NCI-H2081 treated with DMSO at 0.1 percent for 48 hours (cell line): Measurements from ENCODE around the gene CCDC88B.

Experiments used
- DNase-seq: peaks from one replicate; lab custom pipeline; 2025; lab: John Stamatoyannopoulos, UW

CCDC88B gene

DNA sequence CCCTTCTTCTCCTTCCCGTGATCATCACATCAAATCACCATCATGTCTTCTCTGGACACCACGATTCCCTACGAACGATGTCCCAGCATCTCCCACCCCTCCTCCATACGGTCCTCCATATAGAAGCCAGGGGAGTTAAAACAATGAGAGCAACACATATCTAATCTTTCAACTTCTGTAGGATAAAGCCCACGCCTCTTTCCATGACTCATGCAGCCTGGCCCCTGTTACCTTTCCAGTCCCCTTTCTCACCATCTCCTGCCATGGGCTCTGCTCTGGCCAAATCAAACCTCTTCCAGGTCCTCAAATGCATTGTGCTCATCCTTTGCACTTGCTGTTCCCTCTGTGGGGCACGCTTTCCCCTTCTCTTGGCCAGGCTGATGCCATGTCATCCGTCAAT is 42.6 kb downstream of the CCDC88B start:
- DNase-seq = no peak

- DNase-seq = no peak
Measured at GRCh38 chr11:64383580-64383979, 43.6 kb downstream of the CCDC88B start.

DNA sequence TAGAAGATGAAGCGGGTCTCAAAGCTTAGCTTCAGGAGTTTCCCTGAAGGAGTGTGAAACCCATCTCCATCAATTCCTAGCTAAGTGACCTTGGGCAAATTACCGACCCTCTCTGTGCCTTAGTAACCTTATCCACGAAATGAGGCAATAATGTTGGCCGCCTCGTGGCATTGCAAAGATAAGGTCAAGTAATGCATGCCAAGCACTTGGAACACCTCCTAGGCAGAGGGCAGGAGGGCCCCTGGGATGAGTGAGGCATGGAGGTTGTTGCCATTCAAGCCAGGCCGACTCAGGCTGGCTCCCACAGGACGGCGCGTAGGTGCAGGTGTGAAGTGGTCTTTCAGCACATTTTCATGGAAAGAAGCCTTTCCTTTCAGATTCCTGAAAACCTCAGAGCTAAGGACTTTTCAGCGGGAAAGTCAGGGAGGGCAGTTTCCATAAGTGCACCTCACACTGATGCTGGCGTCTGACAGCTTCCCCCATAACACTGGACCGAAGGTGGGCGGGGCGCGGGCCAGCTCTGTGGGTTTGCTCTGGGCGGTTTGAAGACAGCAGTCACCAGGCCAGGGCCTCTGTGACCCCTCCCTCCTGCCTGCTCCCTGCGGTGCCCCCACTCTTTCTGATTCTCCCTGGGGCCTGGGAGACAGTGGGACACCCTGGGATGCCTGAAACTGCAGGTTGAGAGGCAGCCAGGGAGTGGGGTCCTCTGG is 44.2 kb downstream of the CCDC88B start:
- no peak for DNase-seq

DNA sequence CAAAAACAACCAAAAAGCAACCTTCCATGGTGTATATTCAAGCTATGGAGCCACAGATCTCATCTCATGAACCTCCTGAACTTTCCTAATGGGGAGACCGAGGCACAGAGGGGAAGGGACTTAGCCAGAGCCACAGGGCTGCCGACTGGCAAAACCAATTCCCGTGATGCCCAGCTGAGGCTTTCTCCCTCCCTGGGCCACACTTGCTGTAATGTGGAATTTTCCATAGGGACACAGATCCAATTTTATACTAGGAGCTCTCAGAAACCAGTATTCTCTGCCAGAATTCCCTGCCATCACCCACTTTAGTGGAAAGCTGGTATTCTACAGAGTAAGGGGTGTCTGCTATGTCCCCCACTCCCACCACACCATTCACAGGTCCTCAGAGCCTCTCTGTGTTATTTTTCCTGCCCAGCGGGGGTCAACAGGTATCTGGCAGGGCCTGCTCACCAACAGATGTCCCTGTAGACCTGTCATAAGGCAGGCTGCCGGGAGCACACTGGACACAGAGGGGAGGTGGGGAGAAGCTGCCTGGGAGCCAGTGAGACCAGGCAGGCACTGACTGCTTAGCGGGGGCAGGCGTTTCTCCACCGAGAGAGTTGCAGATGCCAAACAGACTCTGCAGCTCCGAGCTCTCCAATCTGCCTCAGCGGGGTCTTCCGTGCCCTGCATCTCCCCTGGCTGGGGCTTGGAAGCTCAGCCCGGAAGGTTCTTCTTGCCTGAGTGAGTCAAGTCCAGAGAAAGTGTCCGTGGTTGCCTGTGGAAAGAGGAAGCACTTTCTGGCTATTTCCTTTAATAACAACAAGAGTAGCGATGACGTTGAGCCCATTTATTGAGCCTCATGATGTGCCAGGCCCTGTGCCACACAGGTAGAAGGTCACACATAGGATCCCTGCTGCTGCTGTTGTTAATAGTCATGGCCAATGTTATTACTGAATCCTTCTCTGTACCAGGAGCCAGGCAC is 45.3 kb downstream of the CCDC88B start:
- no peak for DNase-seq

GRCh38 chr11:64385945-64386704 is 46.1 kb downstream of the CCDC88B start:
- no peak for DNase-seq

DNA sequence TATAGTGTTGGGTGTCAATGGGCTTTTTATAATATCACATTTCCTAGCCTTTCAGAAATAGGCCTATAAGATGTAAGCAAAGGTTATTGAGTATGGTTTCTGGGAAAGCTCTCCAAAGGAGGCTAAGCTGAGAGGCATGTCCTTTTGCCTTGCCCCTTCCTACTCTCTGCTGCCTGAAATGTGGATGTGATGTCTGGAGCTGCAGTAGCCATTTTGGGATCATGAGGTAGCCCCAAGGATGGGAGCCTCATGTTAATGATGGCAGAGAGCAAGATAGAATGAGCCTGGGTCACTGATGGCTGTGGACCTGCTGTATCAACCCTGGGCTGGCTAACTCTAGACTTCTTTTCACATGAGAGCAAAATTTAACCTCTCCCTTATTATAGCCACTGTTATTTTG is 47.9 kb downstream of the CCDC88B start:
- no peak for DNase-seq

GRCh38 chr11:64388894-64389293 is 48.9 kb downstream of the CCDC88B start:
- DNase-seq = no peak

- no peak for DNase-seq
Measured at GRCh38 chr11:64389851-64390250, 49.8 kb downstream of the CCDC88B start.

DNA sequence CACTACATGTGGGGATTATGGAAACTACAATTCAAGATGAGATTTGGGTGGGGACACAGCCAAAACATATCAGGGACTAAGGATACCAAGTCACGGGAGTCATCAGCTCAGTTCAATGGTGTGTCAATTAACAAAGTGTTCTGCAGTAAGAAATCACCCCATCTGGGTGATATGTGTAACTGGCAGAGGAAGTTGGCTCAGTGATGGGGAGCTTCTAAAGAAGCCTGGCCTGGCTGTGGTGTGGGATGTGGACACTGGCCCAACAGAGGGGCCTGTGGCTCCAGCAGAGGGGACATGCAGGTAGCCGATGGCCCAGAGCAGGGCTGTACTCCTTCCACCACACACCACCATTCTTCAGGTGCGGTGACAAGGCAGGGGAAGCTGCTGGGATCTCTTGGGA is 50.6 kb downstream of the CCDC88B start:
- DNase-seq = no peak

- DNase-seq = no peak
Measured at GRCh38 chr11:64391839-64392238, 51.8 kb downstream of the CCDC88B start.

GRCh38 chr11:64395545-64396078 is 55.6 kb downstream of the CCDC88B start:
- no peak for DNase-seq

DNA sequence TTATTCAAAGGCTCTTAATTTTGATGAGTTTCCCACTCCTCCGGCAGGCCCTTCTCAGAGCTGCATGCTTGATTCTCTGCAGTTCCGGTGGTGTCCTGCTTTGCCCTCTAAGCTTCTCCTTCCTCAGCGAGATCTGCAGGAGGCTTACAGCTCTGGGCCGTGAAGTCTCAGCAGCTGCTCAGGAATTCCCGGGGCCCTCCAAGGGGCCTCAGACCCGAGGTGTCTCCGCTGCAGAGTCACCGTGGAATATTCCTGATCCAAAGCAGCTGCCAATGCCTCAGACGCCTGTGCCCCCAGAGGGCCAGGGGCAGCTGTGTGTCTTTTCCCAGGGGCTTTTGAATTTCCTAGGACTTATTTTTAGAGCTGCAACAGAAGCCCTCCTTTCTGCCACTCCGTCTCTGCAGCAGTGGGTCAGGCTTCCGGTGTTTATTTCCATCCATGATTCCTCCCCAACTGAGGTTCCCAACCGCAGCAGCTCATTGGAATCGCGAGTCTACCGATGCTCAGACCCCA is 56.1 kb downstream of the CCDC88B start:
- DNase-seq = no peak

- DNase-seq = no peak
Measured at GRCh38 chr11:64400102-64400501, 60.1 kb downstream of the CCDC88B start.

DNA sequence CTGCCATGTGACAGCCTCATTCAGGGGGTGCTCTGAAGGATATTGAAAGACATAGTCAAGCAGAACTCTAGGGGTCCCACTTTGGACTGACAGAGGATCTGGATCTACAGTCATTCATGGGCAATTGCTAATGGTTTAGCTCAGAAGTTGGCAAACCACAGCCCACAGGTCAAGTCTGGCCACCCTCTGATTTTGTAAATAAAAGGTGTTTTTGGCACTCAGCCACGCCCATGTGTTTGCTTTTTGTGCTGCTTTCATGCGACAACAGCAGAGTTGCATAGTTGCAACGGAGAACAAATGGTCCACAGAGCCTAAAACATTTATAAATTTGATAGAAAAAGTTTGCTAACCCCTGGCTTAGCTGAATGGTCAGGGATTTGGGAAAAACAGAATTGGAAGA is 60.7 kb downstream of the CCDC88B start:
- DNase-seq = no peak

DNA sequence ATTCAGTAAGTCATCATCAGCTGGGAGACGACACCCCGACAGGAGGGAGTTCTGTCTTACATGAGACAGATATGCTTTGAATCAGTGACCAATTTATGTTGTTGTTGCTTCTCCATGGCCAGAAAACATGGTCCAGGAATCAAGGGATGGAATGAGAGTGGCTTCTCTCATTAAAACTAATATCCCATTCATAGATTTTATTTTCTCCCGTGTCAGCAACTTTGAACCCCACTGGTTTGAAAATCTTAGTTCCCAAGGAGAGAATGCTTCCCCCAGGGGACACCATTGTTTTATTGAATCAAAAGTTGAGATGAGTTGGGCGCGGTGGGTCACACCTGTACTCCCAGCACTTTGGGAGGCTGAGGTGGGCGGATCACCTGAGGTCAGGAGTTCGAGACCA is 61.8 kb downstream of the CCDC88B start:
- DNase-seq = no peak

DNA sequence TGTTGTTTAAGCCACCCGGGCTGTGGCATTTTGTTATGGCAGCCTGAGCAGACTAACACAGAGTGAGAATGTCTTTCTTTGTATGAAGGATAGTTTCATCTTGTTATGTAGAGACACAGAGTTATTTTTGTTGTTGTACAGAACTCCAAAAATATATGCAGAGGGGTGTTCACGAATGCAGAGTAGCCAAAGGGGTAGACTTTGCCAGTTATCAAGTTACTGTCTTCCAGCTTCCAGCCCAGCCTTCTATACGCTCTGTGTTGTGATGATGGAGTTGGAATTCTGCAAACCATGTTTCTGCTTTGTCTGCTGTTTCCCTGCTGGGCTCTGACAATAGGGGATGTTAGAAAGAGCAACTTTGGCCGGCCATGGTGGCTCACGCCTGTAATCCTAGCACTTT is 63.1 kb downstream of the CCDC88B start:
- no peak for DNase-seq

GRCh38 chr11:64406221-64406946 is 66.4 kb downstream of the CCDC88B start:
- no peak for DNase-seq
